GM18508 (cell line): ENCODE results near the gene DOHH.

Experiments used
- ATAC-seq: cut with Tn5 transposase; IDR thresholded peaks from one replicate; pipeline ENCODE4 v1.9.1; 2021; ENCODE audit warnings: moderate number of reproducible peaks; ENCODE audit not compliant: insufficient read depth, unreplicated experiment

The DOHH gene

GRCh38 chr19:3506384-3507340 is 6.2 kb upstream of the DOHH start:
- no peak for ATAC-seq

GRCh38 chr19:3505598-3506383 is 5.3 kb upstream of the DOHH start, which contains the start of gene FZR1:
FZR1 (plus strand) TSS chr19:3506311; CDS start chr19:3522990, 16,679 bp downstream.
- ATAC-seq = peak; percentile 66

GRCh38 chr19:3504735-3505134 is 4.3 kb upstream of the DOHH start:
- no peak for ATAC-seq

- no peak for ATAC-seq
These were observed 2.6 kb upstream of the DOHH start for GRCh38 chr19:3503036-3503572.

GRCh38 chr19:3501780-3502179 is 1.3 kb upstream of the DOHH start:
- no peak for ATAC-seq

- no peak for ATAC-seq
These were observed 591 bp downstream of the DOHH start for GRCh38 chr19:3499738-3500428.

GRCh38 chr19:3497757-3498520 is 2.5 kb downstream of the DOHH start:
- ATAC-seq = no peak

GRCh38 chr19:3496392-3497273 is 3.8 kb downstream of the DOHH start:
- no peak for ATAC-seq

- ATAC-seq = no peak
These were observed 5.9 kb downstream of the DOHH start for GRCh38 chr19:3494559-3494958.

GRCh38 chr19:3494051-3494450 is 6.4 kb downstream of the DOHH start:
- no peak for ATAC-seq

GRCh38 chr19:3493651-3494050 is 6.8 kb downstream of the DOHH start:
- ATAC-seq = no peak

- no peak for ATAC-seq
These were observed 7.6 kb downstream of the DOHH start for GRCh38 chr19:3492919-3493318.

GRCh38 chr19:3492131-3492839 is 8.2 kb downstream of the DOHH start:
- no peak for ATAC-seq

- ATAC-seq = no peak
These were observed 8.9 kb downstream of the DOHH start for GRCh38 chr19:3491396-3492119.

- ATAC-seq = no peak
These were observed 17.2 kb downstream of the DOHH start, which contains the start of gene SMIM44 for GRCh38 chr19:3483226-3483628. SMIM44 (minus strand) TSS chr19:3483441; CDS start chr19:3483403, 38 bp downstream.

- no peak for ATAC-seq
These were observed 17.8 kb downstream of the DOHH start for GRCh38 chr19:3482507-3483225.
